GM12864 (cell line): ENCODE data around the gene DNAH12.

Source experiments
- DNase-seq: peaks from one replicate; pipeline ENCODE4 v3.0.0-alpha.2; 2011; ENCODE audit warnings: low read depth
- H3K4me3 ChIP-seq: 2 replicates; pipeline ENCODE4 v1.5.1; 2011; ENCODE audit warnings: mild to moderate bottlenecking, low read depth, low read length, control low read depth
- TF ChIP-seq, protein P1 (sequence below): IDR thresholded peaks from 2 replicates; pipeline ENCODE4 v1.5.1; 2011; ENCODE audit warnings: low read depth, mild to moderate bottlenecking, moderate library complexity, low read length, control low read depth, inconsistent platforms; ENCODE audit errors: missing control alignments

The DNAH12 gene

DNA sequence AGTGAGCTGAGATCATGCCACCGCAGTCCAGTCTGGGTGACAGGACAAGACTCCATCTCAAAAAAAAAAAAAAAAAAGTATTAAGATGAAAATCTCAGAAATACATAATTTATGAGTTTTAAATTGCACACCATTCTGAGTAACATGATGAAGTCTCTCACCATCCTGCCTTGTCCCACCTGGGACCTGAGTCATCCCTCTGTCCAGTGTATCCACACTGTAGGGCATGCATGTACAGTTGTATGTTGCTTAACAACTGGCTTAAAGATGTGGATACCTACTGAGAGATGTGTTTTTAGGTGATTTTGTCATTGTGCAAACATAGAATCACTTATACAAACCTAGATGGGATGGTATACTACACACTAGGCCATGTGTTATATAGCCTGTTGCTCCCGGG, 268.8 kb downstream of the DNAH12 start:
- DNase-seq: no peak
- TF ChIP-seq, protein P1, sequence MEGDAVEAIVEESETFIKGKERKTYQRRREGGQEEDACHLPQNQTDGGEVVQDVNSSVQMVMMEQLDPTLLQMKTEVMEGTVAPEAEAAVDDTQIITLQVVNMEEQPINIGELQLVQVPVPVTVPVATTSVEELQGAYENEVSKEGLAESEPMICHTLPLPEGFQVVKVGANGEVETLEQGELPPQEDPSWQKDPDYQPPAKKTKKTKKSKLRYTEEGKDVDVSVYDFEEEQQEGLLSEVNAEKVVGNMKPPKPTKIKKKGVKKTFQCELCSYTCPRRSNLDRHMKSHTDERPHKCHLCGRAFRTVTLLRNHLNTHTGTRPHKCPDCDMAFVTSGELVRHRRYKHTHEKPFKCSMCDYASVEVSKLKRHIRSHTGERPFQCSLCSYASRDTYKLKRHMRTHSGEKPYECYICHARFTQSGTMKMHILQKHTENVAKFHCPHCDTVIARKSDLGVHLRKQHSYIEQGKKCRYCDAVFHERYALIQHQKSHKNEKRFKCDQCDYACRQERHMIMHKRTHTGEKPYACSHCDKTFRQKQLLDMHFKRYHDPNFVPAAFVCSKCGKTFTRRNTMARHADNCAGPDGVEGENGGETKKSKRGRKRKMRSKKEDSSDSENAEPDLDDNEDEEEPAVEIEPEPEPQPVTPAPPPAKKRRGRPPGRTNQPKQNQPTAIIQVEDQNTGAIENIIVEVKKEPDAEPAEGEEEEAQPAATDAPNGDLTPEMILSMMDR: no peak
- no peak overlapping the region for H3K4me3 ChIP-seq

DNA sequence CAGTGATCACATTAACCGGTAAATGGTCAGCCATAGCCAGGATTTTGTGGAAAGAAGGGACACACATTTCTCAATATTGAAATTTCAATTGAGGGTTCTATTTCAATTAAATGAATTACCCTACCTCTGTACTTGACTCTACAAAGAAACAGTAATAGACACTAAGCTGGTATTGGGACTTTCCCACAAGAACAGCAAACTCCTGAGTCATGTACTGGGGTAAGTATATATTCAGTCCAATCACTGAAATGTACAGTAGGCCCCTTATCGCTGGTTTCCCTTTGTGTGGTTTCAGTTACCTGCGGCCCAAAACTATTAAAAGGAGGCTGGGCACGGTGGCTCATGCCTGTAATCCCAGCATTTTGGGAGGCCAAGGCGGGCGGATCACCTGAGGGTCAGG, 269.3 kb downstream of the DNAH12 start:
- DNase-seq: no peak
- TF ChIP-seq, protein P1: no peak
- no peak overlapping the region for H3K4me3 ChIP-seq

- DNase-seq: no peak
- no peak overlapping the region for H3K4me3 ChIP-seq
- TF ChIP-seq, protein P1: no peak
These were observed 275.7 kb downstream of the DNAH12 start for GRCh38 chr3:57268416-57268815.

DNA sequence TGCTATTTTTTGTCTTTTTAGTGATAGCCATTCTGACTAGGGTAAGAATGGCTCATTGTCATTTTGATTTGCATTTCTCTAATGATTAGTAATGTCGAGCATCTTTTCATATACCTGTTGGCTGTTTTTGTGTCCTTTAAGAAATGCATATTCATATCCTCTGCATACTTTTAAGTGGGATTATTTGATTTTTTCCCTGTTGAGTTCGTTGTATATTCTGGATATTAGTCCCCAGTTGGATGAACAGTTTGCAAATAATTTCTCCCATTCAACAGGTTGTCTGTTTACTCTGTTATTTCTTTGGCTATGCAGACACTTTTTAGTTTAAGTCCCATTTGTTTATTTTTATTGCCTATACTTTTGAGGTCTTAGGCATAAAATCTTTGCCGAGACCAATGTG, 282.2 kb downstream of the DNAH12 start:
- TF ChIP-seq, protein P1: no peak
- DNase-seq: no peak
- no peak overlapping the region for H3K4me3 ChIP-seq

DNA sequence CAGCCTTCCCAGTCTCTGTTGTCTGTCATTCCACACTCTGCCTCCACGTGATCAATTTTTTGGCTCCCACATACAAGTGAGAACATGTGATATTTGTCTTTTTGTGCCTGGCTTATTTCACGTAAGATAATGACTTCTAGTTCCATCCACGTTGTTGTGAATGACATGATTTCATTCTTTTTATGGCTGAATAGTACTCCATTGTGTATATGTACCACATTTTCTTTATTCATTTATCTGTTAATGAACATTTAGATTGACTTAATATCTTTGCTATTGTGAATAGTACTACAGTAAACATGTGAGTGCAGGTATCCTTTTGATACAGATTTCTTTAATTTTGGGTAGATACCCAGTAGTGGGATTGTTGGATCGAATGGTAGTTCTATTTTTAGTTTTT, 283.0 kb downstream of the DNAH12 start:
- DNase-seq: no peak
- TF ChIP-seq, protein P1: no peak
- H3K4me3 ChIP-seq: no peak overlapping the region

GRCh38 chr3:57257678-57258077, 286.5 kb downstream of the DNAH12 start:
- TF ChIP-seq, protein P1: no peak
- DNase-seq: no peak
- no peak overlapping the region for H3K4me3 ChIP-seq

GRCh38 chr3:57256844-57257243, 287.3 kb downstream of the DNAH12 start:
- no peak overlapping the region for H3K4me3 ChIP-seq
- TF ChIP-seq, protein P1: no peak
- DNase-seq: no peak
